ENCODE results near the gene GPR3. TPM values are rescaled to one million over a fixed set of nuclear protein-coding genes. Genes with fewer than 3 reads are reported as not detected.

Gene GPR3
- polyA plus RNA-seq = not detected

- Mint-ChIP-seq H3K27me3 (ENCODE audit: low read depth in 3 of 3) (peaks cover 6 to 24% (median 12%) of the 10 kb centered on the region in 3 donors), H3K4me3 (peak within 1 kb of the TSS; percentile 59 to 91 (median 82)), H3K36me3 (no peaks in the 10 kb centered on the region), H3K27ac (peak within 1 kb of the TSS in 5 of 6 donors; percentile 67 to 96 (median 91)), H3K9me3 (no peaks in the 10 kb centered on the region), H3K4me1 (peaks cover 9 to 18% of the 10 kb centered on the region in 2 donors)
- DNase-seq = peak; percentile 87 to 90 (median 88)
These were observed at the start of gene GPR3 for GRCh38 chr1:27392096-27392777. Gene GPR3 (plus strand): TSS chr1:27392622. CDS start chr1:27393799, 1,177 bp downstream.

- peaks cover 4 to 7% (median 5%) of the 10 kb centered on the region in 3 donors for H3K36me3 Mint-ChIP-seq
- peak overlapping the region; percentile 96 to 100 (median 96) for H3K4me3 Mint-ChIP-seq
- peak overlapping the region; percentile 92 to 99 (median 95) for H3K27ac Mint-ChIP-seq
- peak; percentile 85 to 88 (median 87) for DNase-seq
- H3K4me1 Mint-ChIP-seq = peaks cover 66 to 76% of the 10 kb centered on the region in 2 donors
- H3K27me3 Mint-ChIP-seq (ENCODE audit: low read depth in 3 of 3) = peaks cover 5 to 12% (median 11%) of the 10 kb centered on the region in 3 donors
- no peaks in the 10 kb centered on the region for H3K9me3 Mint-ChIP-seq
These were observed 49.4 kb upstream of the GPR3 start for GRCh38 chr1:27342778-27343638.

GRCh38 chr1:27343639-27344025 lies 48.8 kb upstream of the GPR3 start:
- peaks cover 67 to 77% of the 10 kb centered on the region in 2 donors for H3K4me1 Mint-ChIP-seq

GRCh38 chr1:27345272-27345671 lies 47.1 kb upstream of the GPR3 start:
- Mint-ChIP-seq H3K4me1 (peaks cover 56 to 63% of the 10 kb centered on the region in 2 donors), H3K36me3 (peaks cover 4 to 9% (median 5%) of the 10 kb centered on the region in 3 donors), H3K4me3 (peak overlapping the region; percentile 74 to 96 (median 82)), H3K9me3 (no peaks in the 10 kb centered on the region), H3K27ac (peak overlapping the region in 5 of 6 donors; percentile 70 to 92 (median 85)), H3K27me3 (ENCODE audit: low read depth in 3 of 3) (peaks cover 2 to 12% (median 11%) of the 10 kb centered on the region in 3 donors)
- no peak for DNase-seq

More at GRCh38 chr1:27343639-27344025, 48.8 kb upstream of the GPR3 start:
- peak overlapping the region; percentile 96 to 100 (median 96) for H3K4me3 Mint-ChIP-seq
- H3K27ac Mint-ChIP-seq = peak overlapping the region; percentile 92 to 99 (median 95)
- no peaks in the 10 kb centered on the region for H3K9me3 Mint-ChIP-seq
- DNase-seq = no peak
- H3K27me3 Mint-ChIP-seq (ENCODE audit: low read depth in 3 of 3) = peaks cover 5 to 12% (median 11%) of the 10 kb centered on the region in 3 donors
- H3K36me3 Mint-ChIP-seq = peaks cover 4 to 9% (median 5%) of the 10 kb centered on the region in 3 donors

- Mint-ChIP-seq H3K4me3 (peak overlapping the region in 2 of 5 donors; percentile 23 to 67), H3K27ac (peak overlapping the region; percentile 34 to 88 (median 70)), H3K9me3 (no peaks in the 10 kb centered on the region), H3K36me3 (peaks cover 4 to 9% (median 5%) of the 10 kb centered on the region in 3 donors), H3K4me1 (peaks cover 49 to 54% of the 10 kb centered on the region in 2 donors), H3K27me3 (ENCODE audit: low read depth in 3 of 3) (peaks cover 0 to 11% (median 11%) of the 10 kb centered on the region in 3 donors)
- DNase-seq = no peak
These were observed 46.1 kb upstream of the GPR3 start for GRCh38 chr1:27346357-27346756.

- peak overlapping the region in 4 of 6 donors; percentile 28 to 71 (median 48) for H3K27ac Mint-ChIP-seq
- H3K27me3 Mint-ChIP-seq (ENCODE audit: low read depth in 3 of 3) = peaks cover 0 to 11% (median 9%) of the 10 kb centered on the region in 3 donors
- H3K36me3 Mint-ChIP-seq = peaks cover 4 to 9% (median 5%) of the 10 kb centered on the region in 3 donors
- DNase-seq = no peak
- peaks cover 43 to 47% of the 10 kb centered on the region in 2 donors for H3K4me1 Mint-ChIP-seq
- H3K4me3 Mint-ChIP-seq = no peak overlapping the region
- no peaks in the 10 kb centered on the region for H3K9me3 Mint-ChIP-seq
These were observed 45.3 kb upstream of the GPR3 start for GRCh38 chr1:27346991-27347624.

- Mint-ChIP-seq H3K27me3 (ENCODE audit: low read depth in 3 of 3) (peaks cover 0 to 2% (median 0%) of the 10 kb centered on the region in 3 donors), H3K9me3 (no peaks in the 10 kb centered on the region), H3K4me1 (peaks cover 30% of the 10 kb centered on the region in 2 donors), H3K27ac (peak overlapping the region in 3 of 6 donors; percentile 12 to 50 (median 48)), H3K4me3 (peak overlapping the region; percentile 35 to 64 (median 52)), H3K36me3 (peaks cover 4 to 13% (median 5%) of the 10 kb centered on the region in 3 donors)
- peak; percentile 35 to 54 (median 51) for DNase-seq
These were observed 43.3 kb upstream of the GPR3 start for GRCh38 chr1:27348861-27349783.

GRCh38 chr1:27349784-27350662 lies 42.4 kb upstream of the GPR3 start:
- peaks cover 4 to 13% (median 5%) of the 10 kb centered on the region in 3 donors for H3K36me3 Mint-ChIP-seq
- DNase-seq = peak in 1 of 3 donors; percentile 31
- H3K27ac Mint-ChIP-seq = no peak overlapping the region
- peak overlapping the region in 2 of 5 donors; percentile 33 for H3K4me3 Mint-ChIP-seq
- H3K9me3 Mint-ChIP-seq = no peaks in the 10 kb centered on the region
- peaks cover 0 to 2% (median 0%) of the 10 kb centered on the region in 3 donors for H3K27me3 Mint-ChIP-seq (ENCODE audit: low read depth in 3 of 3)
- H3K4me1 Mint-ChIP-seq = peaks cover 25% of the 10 kb centered on the region in 2 donors

- no peak overlapping the region for H3K27ac Mint-ChIP-seq
These were observed 41.5 kb upstream of the GPR3 start for GRCh38 chr1:27350663-27351540.

GRCh38 chr1:27351541-27352107 lies 40.8 kb upstream of the GPR3 start:
- Mint-ChIP-seq H3K9me3 (no peaks in the 10 kb centered on the region), H3K36me3 (peaks cover 0 to 8% (median 0%) of the 10 kb centered on the region in 3 donors), H3K27ac (peak overlapping the region in 2 of 6 donors; percentile 34 to 43), H3K4me3 (peak overlapping the region in 1 of 5 donors; percentile 18), H3K27me3 (ENCODE audit: low read depth in 3 of 3) (peaks cover 2 to 5% (median 3%) of the 10 kb centered on the region in 3 donors), H3K4me1 (peaks cover 25 to 27% of the 10 kb centered on the region in 2 donors)
- no peak for DNase-seq

More at GRCh38 chr1:27350663-27351540, 41.5 kb upstream of the GPR3 start:
- peaks cover 4 to 13% (median 5%) of the 10 kb centered on the region in 3 donors for H3K36me3 Mint-ChIP-seq
- no peak for DNase-seq
- H3K4me1 Mint-ChIP-seq = peaks cover 25 to 26% of the 10 kb centered on the region in 2 donors
- peaks cover under 1 to 2% (median 2%) of the 10 kb centered on the region in 3 donors for H3K27me3 Mint-ChIP-seq (ENCODE audit: low read depth in 3 of 3)
- H3K9me3 Mint-ChIP-seq = no peaks in the 10 kb centered on the region
- peak overlapping the region in 1 of 5 donors; percentile 33 for H3K4me3 Mint-ChIP-seq
